H7 (cell line): Measurements from ENCODE around the gene RCL1. TPM values are rescaled to one million over a fixed set of nuclear protein-coding genes. Genes with fewer than 3 reads are reported as not detected.
A peak's percentile ranks its signal among the peaks of the same experiment; 100 is the strongest.
"Not testable (repeated sequence)": the region's sequence is repeated elsewhere in the genome, so short reads cannot be mapped to it uniquely, and the experiment has no call there.

Source experiments
- DNase-seq: peaks from one replicate; pipeline ENCODE4 v3.0.0; 2012
- H3K27me3 ChIP-seq: 2 replicates; pipeline ENCODE4 v1.6.0; 2011; ENCODE audit warnings: mild to moderate bottlenecking, low read length; ENCODE audit not compliant: control insufficient read depth, insufficient read depth
- H3K36me3 ChIP-seq: replicated peaks from 2 replicates; pipeline ENCODE4 v1.5.1; 2011; ENCODE audit warnings: low read length; ENCODE audit not compliant: control insufficient read depth, insufficient read depth
- H3K4me3 ChIP-seq: 2 replicates; pipeline ENCODE4 v1.5.1; 2011; ENCODE audit warnings: low read depth, mild to moderate bottlenecking, control low read depth, low read length, moderate library complexity; ENCODE audit not compliant: insufficient read depth
- total RNA-seq: library from RNA; depleted of rRNA; stranded (reverse); fragments of >200 nt; shearing (Covaris generic); gene quantifications from 2 replicates; pipeline ENCODE4 v1.2.3, GENCODE V29; 2014; rRNA removed

Gene RCL1
- 16.6 and 25.6 TPM in 2 replicates for total RNA-seq

- peak; percentile 98 for DNase-seq
Measured at GRCh38 chr9:4792572-4793458, at the start of gene RCL1. RCL1 (plus strand) TSS chr9:4792944; CDS start chr9:4793092, 148 bp downstream.

GRCh38 chr9:4743131-4743875 is 49.4 kb upstream of the RCL1 start:
- DNase-seq: no peak
- H3K4me3 ChIP-seq: no peak overlapping the region
- no peaks in the 10 kb centered on the region for H3K36me3 ChIP-seq
- H3K27me3 ChIP-seq: no peaks in the 10 kb centered on the region

More at GRCh38 chr9:4792572-4793458, at the start of gene RCL1:
- Histone ChIP-seq H3K4me3 (peak within 1 kb of the TSS; percentile 92), H3K27me3 (peaks cover 1% of the 10 kb centered on the region; the same call in 1 of the 2 replicates), H3K36me3 (no peaks in the 10 kb centered on the region)

GRCh38 chr9:4746278-4747030 is 46.3 kb upstream of the RCL1 start:
- no peak overlapping the region for H3K4me3 ChIP-seq
- no peak for DNase-seq
- no peaks in the 10 kb centered on the region for H3K27me3 ChIP-seq
- no peaks in the 10 kb centered on the region for H3K36me3 ChIP-seq

- no peak for DNase-seq
- no peak overlapping the region for H3K4me3 ChIP-seq
- H3K27me3 ChIP-seq: no peaks in the 10 kb centered on the region
- H3K36me3 ChIP-seq: no peaks in the 10 kb centered on the region
Measured at GRCh38 chr9:4748612-4749011, 44.1 kb upstream of the RCL1 start.

GRCh38 chr9:4750023-4750673 is 42.6 kb upstream of the RCL1 start:
- no peak for DNase-seq
- Histone ChIP-seq H3K27me3 (no peaks in the 10 kb centered on the region), H3K36me3 (no peaks in the 10 kb centered on the region), H3K4me3 (no peak overlapping the region)

GRCh38 chr9:4754530-4754929 is 38.2 kb upstream of the RCL1 start:
- not testable (repeated sequence) for H3K36me3 ChIP-seq, H3K4me3 ChIP-seq, DNase-seq, H3K27me3 ChIP-seq

GRCh38 chr9:4755026-4755609 is 37.6 kb upstream of the RCL1 start:
- DNase-seq: no peak
- Histone ChIP-seq H3K27me3 (no peaks in the 10 kb centered on the region), H3K36me3 (no peaks in the 10 kb centered on the region), H3K4me3 (no peak overlapping the region)

- no peak for DNase-seq
- Histone ChIP-seq H3K4me3 (no peak overlapping the region), H3K36me3 (no peaks in the 10 kb centered on the region)
Measured at GRCh38 chr9:4756420-4756819, 36.3 kb upstream of the RCL1 start.

GRCh38 chr9:4760122-4760521 is 32.6 kb upstream of the RCL1 start:
- Histone ChIP-seq H3K27me3 (no peaks in the 10 kb centered on the region), H3K36me3 (no peaks in the 10 kb centered on the region), H3K4me3 (no peak overlapping the region)
- no peak for DNase-seq

More at GRCh38 chr9:4756420-4756819, 36.3 kb upstream of the RCL1 start:
- no peaks in the 10 kb centered on the region for H3K27me3 ChIP-seq

GRCh38 chr9:4762108-4762885 is 30.4 kb upstream of the RCL1 start:
- Histone ChIP-seq H3K27me3 (no peaks in the 10 kb centered on the region), H3K36me3 (no peaks in the 10 kb centered on the region), H3K4me3 (no peak overlapping the region)
- peak; percentile 62 for DNase-seq

GRCh38 chr9:4762886-4763541 is 29.7 kb upstream of the RCL1 start:
- no peaks in the 10 kb centered on the region for H3K27me3 ChIP-seq
- no peak overlapping the region for H3K4me3 ChIP-seq
- DNase-seq: peak; percentile 72
- H3K36me3 ChIP-seq: no peaks in the 10 kb centered on the region

- no peaks in the 10 kb centered on the region for H3K36me3 ChIP-seq
- no peaks in the 10 kb centered on the region for H3K27me3 ChIP-seq
- no peak for DNase-seq
- H3K4me3 ChIP-seq: no peak overlapping the region
Measured at GRCh38 chr9:4764033-4764432, 28.7 kb upstream of the RCL1 start.

GRCh38 chr9:4768681-4769080 is 24.1 kb upstream of the RCL1 start:
- no peak overlapping the region for H3K4me3 ChIP-seq
- no peaks in the 10 kb centered on the region for H3K36me3 ChIP-seq
- no peaks in the 10 kb centered on the region for H3K27me3 ChIP-seq
- DNase-seq: no peak
